ENCODE results near the gene PHACTR3. TPM values are rescaled to one million over a fixed set of nuclear protein-coding genes. Genes with fewer than 3 reads are reported as not detected.
A peak's percentile ranks its signal among the peaks of the same experiment; 100 is the strongest.

Gene PHACTR3
- total RNA-seq, 2 donors from 2014 or later, result 0.86 to 24.2 TPM

DNA sequence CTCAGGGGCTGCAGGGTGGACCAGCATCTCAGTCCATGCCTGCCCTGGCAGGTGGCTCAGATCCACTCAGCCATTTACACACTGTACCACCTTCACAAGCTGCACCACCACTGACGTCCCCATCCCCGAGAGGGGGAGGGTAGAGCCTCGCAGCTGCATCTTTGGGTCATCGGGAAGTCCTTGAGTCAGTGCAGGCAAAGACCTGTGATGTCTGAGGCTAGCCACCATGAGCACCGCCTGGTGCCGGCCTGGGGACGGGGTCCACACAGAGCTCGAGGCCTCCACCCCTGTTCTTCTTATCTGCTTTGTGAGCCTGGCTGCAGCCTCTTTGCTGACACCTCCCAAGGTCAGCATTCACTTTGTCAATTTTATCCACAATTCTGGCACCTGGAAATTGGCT is 141.4 kb downstream of the PHACTR3 start:
- no peaks in the 10 kb centered on the region for H3K9me3 ChIP-seq
- H3K27me3 ChIP-seq, result no peaks in the 10 kb centered on the region
- TF ChIP-seq, protein P1, sequence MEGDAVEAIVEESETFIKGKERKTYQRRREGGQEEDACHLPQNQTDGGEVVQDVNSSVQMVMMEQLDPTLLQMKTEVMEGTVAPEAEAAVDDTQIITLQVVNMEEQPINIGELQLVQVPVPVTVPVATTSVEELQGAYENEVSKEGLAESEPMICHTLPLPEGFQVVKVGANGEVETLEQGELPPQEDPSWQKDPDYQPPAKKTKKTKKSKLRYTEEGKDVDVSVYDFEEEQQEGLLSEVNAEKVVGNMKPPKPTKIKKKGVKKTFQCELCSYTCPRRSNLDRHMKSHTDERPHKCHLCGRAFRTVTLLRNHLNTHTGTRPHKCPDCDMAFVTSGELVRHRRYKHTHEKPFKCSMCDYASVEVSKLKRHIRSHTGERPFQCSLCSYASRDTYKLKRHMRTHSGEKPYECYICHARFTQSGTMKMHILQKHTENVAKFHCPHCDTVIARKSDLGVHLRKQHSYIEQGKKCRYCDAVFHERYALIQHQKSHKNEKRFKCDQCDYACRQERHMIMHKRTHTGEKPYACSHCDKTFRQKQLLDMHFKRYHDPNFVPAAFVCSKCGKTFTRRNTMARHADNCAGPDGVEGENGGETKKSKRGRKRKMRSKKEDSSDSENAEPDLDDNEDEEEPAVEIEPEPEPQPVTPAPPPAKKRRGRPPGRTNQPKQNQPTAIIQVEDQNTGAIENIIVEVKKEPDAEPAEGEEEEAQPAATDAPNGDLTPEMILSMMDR (IDR thresholded peaks at IDR 0.05), result no peak
- H3K36me3 ChIP-seq, result no peaks in the 10 kb centered on the region
- H3K4me1 ChIP-seq, result peaks cover 0 to 13% of the 10 kb centered on the region in 2 donors
- no peak overlapping the region for H3K4me3 ChIP-seq
- DNase-seq (ENCODE audit: low spot score), result no peak
- H3K27ac ChIP-seq, result no peak overlapping the region

DNA sequence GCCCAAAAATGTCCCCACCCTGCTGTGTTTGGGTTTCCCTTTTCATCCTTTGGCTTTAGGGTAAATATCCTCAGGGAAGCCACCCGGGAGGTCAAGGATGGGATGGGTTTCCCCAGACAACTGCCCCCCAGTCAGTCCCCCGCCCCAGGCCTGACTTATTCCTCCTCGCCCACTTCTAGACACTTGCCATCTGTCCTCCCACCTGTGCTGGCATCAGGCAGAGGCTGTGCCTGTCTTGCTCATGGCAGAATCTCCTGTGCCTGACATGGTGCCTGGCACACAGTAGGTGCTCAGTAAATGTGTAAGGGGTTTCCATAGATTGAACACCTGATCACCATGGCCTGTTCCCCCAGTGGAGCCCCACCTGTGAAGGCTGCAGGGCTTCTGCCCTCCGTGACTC is 141.8 kb downstream of the PHACTR3 start:
- DNase-seq (ENCODE audit: low spot score), result no peak
- no peaks in the 10 kb centered on the region for H3K27me3 ChIP-seq
- H3K27ac ChIP-seq, result no peak overlapping the region
- H3K36me3 ChIP-seq, result no peaks in the 10 kb centered on the region
- no peaks in the 10 kb centered on the region for H3K9me3 ChIP-seq
- TF ChIP-seq, protein P1 (IDR thresholded peaks at IDR 0.05), result no peak
- peaks cover 0 to 18% of the 10 kb centered on the region in 2 donors for H3K4me1 ChIP-seq
- H3K4me3 ChIP-seq, result no peak overlapping the region

DNA sequence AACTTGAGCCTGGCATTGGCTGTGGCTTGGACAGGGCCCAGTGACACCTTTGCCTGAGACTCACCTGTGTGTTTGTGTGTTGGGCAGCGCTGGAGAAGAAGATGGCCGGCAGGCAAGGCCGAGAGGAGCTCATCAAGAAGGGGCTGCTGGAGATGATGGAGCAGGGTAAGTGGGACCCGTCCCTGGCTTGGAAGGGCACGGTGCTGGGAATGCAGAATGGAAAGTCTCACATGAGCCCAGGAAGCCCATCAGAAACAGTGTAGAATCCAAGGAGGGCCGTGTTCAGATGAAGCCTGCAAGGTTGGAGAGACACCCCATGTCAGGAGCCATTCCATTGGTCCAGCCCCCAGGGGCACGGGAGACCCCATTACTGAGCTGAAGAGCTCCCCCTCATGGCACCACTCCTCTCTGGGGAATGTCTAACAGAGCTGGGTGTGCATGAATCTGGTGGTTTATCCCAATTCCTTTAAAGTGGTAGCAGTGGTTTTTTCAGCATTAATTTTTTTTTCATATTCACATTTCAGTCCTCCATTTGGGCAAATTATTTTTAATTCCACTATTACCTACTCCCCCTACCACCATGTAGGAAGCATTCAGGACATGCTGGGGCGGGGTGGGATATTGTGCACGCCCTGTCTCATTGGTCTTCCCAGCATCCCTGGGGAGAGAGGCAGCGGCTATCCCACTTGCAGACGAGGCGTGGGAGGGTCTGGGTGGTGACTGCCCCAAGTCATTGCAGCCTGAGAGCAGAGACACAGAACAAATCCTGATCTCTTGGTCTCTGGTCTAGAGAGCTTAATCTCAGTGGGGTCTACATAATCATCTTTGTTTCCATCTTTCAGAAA is 143.6 kb downstream of the PHACTR3 start:
- TF ChIP-seq, protein P1 (IDR thresholded peaks at IDR 0.05), result no peak
- Histone ChIP-seq H3K27me3 (no peaks in the 10 kb centered on the region), H3K9me3 (no peaks in the 10 kb centered on the region), H3K27ac (no peak overlapping the region), H3K4me1 (peaks cover 0 to 35% of the 10 kb centered on the region in 2 donors), H3K36me3 (no peaks in the 10 kb centered on the region), H3K4me3 (no peak overlapping the region)
- no peak for DNase-seq (ENCODE audit: low spot score)

DNA sequence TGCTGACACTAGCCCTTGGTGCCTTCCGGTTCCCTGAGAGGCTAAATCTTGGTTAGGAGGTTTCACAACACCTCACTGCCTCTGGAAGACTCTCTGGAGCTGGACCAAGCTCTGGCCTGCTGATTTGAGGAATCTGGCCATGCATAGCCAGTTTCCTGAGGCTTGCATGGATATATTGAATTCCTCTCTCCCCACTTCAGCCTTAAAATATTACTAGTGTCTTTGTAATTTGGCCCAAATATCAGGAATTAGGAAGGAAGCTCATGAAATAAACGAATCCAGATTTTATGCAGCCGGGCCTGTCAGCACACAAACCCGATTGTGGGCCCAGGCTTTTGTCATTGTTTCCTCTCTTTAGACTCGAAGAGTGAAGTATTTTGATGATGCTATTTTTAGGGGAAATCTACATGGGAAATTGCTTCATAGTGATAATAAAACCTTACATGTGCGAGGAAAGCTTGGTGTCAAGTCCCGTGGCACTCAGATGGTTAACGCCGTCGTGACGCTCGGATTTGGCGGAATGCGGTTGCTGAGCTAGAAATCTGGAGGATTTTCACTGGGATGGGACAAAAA is 144.4 kb downstream of the PHACTR3 start:
- peaks cover 0 to 43% of the 10 kb centered on the region in 2 donors for H3K4me1 ChIP-seq
- H3K4me3 ChIP-seq, result no peak overlapping the region
- no peaks in the 10 kb centered on the region for H3K9me3 ChIP-seq
- H3K27me3 ChIP-seq, result no peaks in the 10 kb centered on the region
- DNase-seq (ENCODE audit: low spot score), result no peak
- no peaks in the 10 kb centered on the region for H3K36me3 ChIP-seq
- H3K27ac ChIP-seq, result peak overlapping the region in 1 of 2 donors; percentile 26
- TF ChIP-seq, protein P1 (IDR thresholded peaks at IDR 0.05), result no peak

DNA sequence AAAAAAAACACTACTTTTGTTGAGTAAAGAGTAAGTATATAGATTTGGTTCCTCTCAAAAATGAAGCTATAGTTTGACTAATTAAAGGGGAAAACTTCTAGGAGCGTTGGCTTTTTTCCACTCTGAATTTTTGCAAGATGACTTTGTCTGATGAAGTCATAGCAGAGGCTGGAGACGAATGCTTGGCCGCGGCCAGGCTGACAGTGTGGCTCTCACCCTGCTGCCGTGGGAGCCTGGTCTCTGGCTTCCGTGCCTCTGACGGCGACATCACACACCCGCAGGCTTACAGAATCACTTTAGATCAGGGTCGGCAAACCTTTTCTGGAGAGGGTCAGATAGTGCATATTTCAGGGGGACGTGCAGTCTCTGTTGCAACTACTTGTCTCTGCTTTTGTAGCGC is 145.0 kb downstream of the PHACTR3 start:
- no peaks in the 10 kb centered on the region for H3K9me3 ChIP-seq
- peaks cover 0 to 46% of the 10 kb centered on the region in 2 donors for H3K4me1 ChIP-seq
- DNase-seq (ENCODE audit: low spot score), result no peak
- H3K27me3 ChIP-seq, result no peaks in the 10 kb centered on the region
- TF ChIP-seq, protein P1 (IDR thresholded peaks at IDR 0.05), result no peak
- H3K27ac ChIP-seq, result peak overlapping the region in 1 of 2 donors; percentile 26
- no peak overlapping the region for H3K4me3 ChIP-seq
- no peaks in the 10 kb centered on the region for H3K36me3 ChIP-seq

All from right atrium auricular region (tissue), 2 donors.